ENCODE results near the gene DMD.

- no peak for TF ChIP-seq CTCF (conservative IDR thresholded peaks at IDR 0.05 in 1 of 2, IDR thresholded peaks at IDR 0.05 in 1 of 2; ENCODE audit: low read depth in 1 of 2, low read length in 2 of 2)
- TF ChIP-seq EZH2 (IDR thresholded peaks at IDR 0.05; ENCODE audit: low read length, missing control alignments) = no peak
These were observed 1663.9 kb downstream of the DMD start for GRCh38 chrX:31547416-31547815.
